Stimulated activated CD8-positive, alpha-beta memory T cell treated with anti-CD3 and anti-CD28 coated beads, Interleukin-2, amount 100 ng/mL, for 1 hour (primary cell): ENCODE results near the gene AVPR1A.

Experiments
- DNase-seq, 2 donors: peaks; one replicate each; pipeline ENCODE4 v3.0.0-alpha.2; 2020; ENCODE audit warnings: low read depth in 2 of 2

The AVPR1A gene

DNA sequence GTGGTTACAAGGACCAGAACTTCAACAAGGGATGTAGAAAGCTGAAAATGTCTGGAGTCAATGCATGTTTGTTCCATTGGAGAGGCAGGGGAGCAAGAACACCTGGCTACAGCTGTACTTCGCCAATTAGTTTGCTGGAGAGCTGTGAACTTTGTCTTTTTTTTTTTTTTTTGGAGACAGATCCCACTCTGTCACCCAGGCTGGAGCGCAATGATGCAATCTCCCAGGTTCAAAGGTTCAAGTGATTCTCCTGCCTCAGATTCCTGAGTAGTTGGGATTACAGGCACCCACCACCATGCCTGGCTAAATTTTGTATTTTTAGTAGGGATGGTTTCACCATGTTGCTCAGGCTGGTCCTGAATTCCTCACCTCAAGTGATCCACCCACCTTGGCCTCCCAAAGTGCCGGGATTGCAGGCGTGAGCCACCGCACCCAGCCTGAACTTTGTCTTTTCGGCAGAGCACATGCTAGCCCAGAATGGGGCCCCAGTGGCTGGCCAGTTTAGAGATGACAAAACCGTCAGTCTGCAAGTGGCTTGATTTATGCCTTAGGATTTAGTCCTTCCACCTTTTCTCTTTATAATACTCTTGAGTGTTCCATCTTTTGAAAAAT is 55.5 kb downstream of the AVPR1A start:
- DNase-seq = no peak

DNA sequence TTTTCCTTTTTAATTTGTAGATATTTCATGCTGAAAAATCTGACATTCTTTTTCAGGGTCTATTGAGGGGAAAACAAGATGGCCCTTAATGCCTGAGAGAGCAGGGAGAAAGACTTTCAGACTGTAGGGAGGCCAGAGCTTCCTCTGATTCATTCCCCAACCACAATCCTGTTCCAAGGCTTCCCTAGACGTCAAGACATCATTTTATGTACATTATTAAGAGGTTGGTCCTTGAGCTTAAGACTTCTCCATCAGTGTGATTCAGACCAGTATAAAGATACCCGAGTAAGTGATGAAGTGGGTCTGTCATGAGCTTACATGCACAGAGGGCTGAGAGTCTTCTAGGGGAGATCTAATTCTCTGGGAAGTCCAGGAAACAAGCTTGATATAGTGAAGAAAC is 57.3 kb downstream of the AVPR1A start:
- no peak for DNase-seq

GRCh38 chr12:63093084-63093483 is 57.9 kb downstream of the AVPR1A start:
- no peak for DNase-seq
